ENCODE measurements around the gene ISCU.
"Not testable (repeated sequence)": the region's sequence is repeated elsewhere in the genome, so short reads cannot be mapped to it uniquely, and the experiment has no call there.

Gene ISCU

GRCh38 chr12:108605690-108606406, 43.5 kb downstream of the ISCU start:
- no peak for DNase-seq

- no peak for DNase-seq
Measured at GRCh38 chr12:108606492-108606891, 44.1 kb downstream of the ISCU start.

DNA sequence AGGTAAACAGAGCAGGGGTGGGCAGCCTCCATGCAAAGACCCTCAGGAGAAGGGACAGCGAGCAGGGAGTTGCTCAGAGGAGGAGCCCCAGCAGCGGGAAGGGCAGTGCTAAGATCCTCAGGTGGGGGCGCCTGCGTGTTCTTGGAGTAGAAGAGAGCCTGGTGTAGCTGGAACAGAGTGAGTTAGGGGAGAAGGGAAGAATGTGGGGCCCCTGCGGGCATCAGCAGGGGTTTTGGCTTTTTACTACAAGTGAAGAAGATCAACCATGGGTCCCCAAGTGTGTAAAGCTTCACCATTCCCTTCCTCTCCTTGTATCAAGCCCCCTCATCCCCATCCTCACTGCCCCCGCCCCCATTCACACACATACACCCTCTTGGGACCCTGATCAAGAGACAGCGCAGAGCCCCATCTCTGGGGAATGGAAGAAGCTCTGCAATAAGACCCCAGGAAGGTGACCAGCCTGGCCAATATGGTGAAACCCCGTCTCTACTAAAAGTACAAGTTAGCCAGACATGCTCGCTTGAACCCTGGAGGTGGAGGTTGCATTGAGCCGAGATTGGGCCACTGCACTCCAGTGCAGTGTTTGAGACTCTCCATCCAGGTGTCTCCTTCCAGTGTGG, 45.7 kb downstream of the ISCU start:
- DNase-seq: no peak

GRCh38 chr12:108608616-108609015, 46.2 kb downstream of the ISCU start:
- DNase-seq: no peak

GRCh38 chr12:108609537-108610335, 47.3 kb downstream of the ISCU start:
- DNase-seq: no peak

GRCh38 chr12:108610336-108610815, 48.0 kb downstream of the ISCU start:
- no peak for DNase-seq

DNA sequence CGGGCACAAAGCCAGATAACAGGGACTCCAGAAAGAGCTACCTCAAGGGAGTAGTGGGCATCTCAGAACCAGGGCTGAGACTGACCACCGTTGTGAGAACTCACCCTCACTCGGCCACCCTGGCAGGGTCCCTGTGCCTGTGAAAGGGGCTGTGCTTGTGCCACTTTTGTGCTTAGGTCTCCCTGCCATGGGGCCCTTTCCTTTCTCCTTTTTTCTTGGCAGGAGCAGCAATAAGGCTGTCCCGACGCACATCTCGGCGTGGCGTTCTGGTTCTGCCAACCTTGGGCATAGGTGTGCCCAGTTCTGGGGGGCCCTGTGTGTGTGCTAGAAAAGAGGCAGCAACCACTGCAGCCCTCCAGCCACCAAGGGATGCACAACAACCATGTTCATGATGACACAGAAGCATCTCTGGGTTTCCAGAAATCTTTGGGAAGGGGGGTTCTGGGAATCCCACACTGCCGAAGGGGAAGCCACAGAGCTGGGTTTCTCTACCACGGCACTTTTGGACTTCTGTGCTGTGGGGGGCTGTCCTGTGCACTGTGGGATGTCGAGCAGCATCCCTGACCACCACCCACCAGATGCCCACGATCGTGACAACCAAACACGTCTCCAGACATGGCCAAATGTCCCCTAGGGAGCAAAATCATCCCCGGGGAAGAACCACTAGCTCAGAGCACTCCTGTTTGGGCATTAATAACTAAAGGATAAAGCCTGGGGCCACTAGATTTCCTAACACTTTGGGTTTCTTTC, 48.6 kb downstream of the ISCU start:
- no peak for DNase-seq

DNA sequence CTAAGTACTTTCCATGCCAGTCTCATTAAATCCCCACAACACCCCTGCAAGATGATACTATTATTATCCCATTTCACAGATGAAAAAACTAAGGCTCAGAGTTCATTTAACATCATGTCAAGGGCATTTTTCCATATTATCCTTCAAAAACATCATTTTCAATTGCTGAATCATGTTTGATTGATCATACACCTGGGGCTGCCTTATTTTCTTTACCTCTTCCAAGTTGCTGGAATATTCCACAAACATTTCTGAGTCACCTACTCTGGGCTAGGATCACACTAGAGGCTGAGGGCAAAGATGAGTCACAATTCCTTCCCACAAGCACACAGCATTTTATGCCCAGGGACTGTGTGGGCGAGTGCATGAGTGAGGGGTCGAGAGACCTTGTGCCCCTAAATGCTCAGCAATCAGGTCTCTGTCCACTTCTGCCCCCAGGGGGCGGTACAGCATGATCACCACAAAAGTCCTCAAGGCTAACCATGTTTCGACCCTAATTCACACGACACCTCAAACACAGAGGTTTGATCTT, 49.6 kb downstream of the ISCU start:
- peak; percentile 37 for DNase-seq

- DNase-seq: no peak
Measured at GRCh38 chr12:108612788-108613282, 50.4 kb downstream of the ISCU start.

DNA sequence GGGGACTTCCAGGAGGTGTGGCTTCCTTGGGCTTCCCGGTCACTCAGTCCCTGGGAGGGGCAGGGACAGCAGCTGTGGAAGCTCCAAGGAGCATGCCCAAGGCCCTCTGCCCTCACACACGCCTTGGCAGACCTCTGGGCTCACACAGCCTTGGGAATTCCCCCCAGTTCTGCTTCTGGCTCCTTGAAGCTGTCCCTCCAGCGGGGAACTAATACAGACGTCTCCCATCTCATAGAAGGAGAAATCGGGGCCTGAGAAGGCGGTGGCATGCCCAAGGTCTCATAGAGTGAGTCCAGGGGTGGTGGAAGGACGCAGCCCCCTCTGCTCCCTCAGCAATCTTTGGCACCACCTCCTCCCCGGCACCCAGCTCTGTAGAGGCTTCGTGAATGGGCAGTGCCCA, 51.2 kb downstream of the ISCU start:
- DNase-seq: no peak

GRCh38 chr12:108614041-108614440, 51.6 kb downstream of the ISCU start:
- no peak for DNase-seq

DNA sequence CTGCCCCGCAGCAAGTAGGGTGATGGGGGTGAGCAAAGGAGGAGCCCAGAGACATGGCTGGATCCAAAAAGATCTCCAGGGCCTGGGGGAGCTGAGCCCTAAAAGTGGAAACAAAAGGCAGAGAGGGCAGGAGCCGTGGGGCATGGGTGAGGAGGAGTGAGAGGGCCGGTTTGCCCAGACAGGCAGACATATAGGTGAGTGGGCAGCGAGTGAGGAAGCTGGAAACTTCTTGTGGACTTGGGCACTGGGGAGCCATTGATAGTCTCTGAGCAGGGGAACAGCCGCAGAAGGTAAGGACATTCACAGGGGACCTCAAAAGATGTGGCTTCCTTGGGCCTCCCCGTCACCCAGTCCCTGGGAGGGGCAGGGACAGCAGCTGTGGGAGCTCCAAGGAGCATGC, 52.2 kb downstream of the ISCU start:
- DNase-seq: no peak

GRCh38 chr12:108615918-108616317, 53.5 kb downstream of the ISCU start:
- no peak for DNase-seq

- no peak for DNase-seq
Measured at GRCh38 chr12:108616359-108616758, 54.0 kb downstream of the ISCU start.

GRCh38 chr12:108616941-108617858, 54.8 kb downstream of the ISCU start:
- DNase-seq: peak; percentile 58

DNA sequence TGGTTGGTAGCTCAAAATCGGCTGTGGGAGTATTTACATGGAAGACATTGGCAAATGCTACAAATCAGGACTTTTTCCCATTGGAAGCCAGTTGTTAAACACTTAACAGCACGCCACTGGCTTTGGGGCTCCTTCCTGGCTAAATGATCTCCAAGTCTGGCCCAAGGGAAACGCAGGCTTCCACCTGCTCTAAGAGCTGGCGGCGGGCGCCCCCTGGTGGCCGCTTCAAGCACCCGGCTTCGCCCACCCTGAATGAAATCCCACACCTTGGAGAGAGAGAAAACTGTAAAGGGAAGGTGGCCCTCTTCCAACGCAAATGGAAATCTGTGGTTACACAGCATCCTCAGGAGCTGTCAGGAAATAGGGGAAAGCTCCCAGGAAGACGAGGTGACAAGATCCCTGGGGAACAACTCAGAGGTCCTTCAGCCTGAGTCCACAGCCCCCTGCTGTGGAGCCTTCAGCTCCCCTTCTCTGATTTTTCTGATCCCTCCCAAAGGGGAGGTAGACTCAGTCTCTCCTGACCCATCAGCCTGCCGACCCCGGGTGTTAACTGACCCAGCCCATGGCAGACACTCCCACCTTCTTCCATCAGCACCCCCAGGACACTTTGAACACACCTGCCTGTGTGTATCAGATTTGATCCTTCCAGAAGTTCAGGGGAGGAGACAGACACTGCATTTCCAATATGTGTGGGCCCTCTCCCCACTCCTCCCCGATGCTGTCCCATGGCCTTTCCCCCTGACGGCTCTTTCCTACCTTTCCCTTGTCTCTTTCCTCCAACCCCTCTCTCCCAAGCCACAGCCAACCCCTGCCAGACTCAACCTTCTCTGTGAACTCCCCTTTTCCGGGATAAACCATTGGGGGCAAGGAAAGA, 55.9 kb downstream of the ISCU start:
- DNase-seq: peak; percentile 72

GRCh38 chr12:108618953-108619274, 56.5 kb downstream of the ISCU start:
- DNase-seq: not testable (repeated sequence)
